GM12892 (cell line): ENCODE results near the gene ATP7B.

Experiments
- POLR2A ChIP-seq: IDR thresholded peaks from 2 replicates; pipeline ENCODE4 v1.6.1; 2011; ENCODE audit warnings: low read depth, low read length, control low read depth
- POLR2AphosphoS5 ChIP-seq: IDR thresholded peaks from 2 replicates; pipeline ENCODE4 v1.6.1; 2011; ENCODE audit warnings: low read depth, low read length, control low read depth
- TAF1 ChIP-seq: IDR thresholded peaks from 2 replicates; pipeline ENCODE4 v1.6.1; 2011; ENCODE audit warnings: low read depth, mild to moderate bottlenecking, control low read depth, low read length, borderline replicate concordance

DNA sequence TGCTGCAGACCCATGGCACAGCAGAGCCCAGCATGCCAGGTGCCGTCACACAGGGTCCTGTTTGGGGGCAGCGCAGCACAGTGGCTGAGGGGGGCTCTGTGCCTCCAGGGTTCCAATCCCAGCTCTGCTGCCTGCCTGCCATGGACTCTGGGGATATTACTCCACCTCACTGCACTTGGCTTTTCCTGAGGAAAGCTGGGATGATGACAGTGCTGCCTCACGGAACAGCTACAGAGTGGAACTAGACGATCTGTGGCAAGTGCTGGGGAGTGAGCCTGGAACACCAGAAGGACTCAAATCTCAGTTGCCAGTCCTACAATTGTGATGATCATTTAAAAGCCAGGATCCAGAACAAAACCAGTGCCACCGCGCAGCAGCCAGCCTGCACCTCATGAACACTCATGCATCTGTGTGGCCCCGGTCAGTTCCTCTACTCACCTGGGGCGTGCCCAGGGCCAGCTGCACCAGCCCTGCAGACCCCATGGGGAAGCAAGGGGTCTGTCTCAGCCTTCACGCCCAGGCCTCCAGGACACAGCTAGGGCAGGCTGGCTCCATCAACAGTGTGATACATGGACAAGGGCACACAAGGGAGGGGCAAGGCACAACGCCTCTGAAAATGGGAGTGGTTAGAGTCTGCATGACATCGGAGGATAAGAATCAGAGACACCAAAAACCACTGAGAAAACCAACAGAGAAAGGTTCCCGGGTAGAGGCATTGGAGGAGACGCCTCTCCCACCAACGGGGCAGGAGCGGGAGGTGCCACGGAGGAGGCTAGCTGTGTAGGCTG, 55.2 kb downstream of the ATP7B start:
- TF ChIP-seq POLR2A (no peak), POLR2AphosphoS5 (no peak), TAF1 (no peak)
